K562 treated with DMSO at 1 percent for 12 hours (cell line): Measurements from ENCODE around the gene WRAP53. TPM values are rescaled to one million over a fixed set of nuclear protein-coding genes. Genes with fewer than 3 reads are reported as not detected.

Source experiments
- total RNA-seq: library from RNA; unstranded; fragments of 300-600 nt; gene quantifications from 2 replicates; pipeline ENCODE4 v1.2.3, GENCODE V29; 2022; ENCODE audit not compliant: insufficient read depth

The WRAP53 gene
- total RNA-seq, result 40.5 and 46.5 TPM in 2 replicates

GRCh38 chr17:7687908-7688807 lies at the start of gene WRAP53:
Gene WRAP53 (plus strand): TSS chr17:7688477. CDS start chr17:7688649, 172 bp downstream.

GRCh38 chr17:7650509-7651096 lies 37.7 kb upstream of the WRAP53 start, which contains the start of gene ATP1B2:
Gene ATP1B2 (plus strand): TSS chr17:7650926. CDS start chr17:7651519, 593 bp downstream.

GRCh38 chr17:7687072-7687907 lies 987 bp upstream of the WRAP53 start, which contains the start of gene TP53:
Gene TP53 (minus strand): TSS chr17:7687490. CDS start chr17:7676594, 10,896 bp downstream.

GRCh38 chr17:7704601-7705268 lies 16.5 kb downstream of the WRAP53 start, which contains the start of gene EFNB3:
Gene EFNB3 (plus strand): TSS chr17:7705202. CDS start chr17:7705599, 397 bp downstream.

GRCh38 chr17:7716901-7717755 lies 28.9 kb downstream of the WRAP53 start, which contains the start of gene DNAH2:
Gene DNAH2 (plus strand): TSS chr17:7717744. CDS start chr17:7719735, 1,991 bp downstream.

Other genes with a start within 250 kb of the WRAP53 start
- gene FGF11, start 249.0 kb upstream of the WRAP53 start, total RNA-seq, result 3.8 and 6.1 TPM in 2 replicates
- 10.1 and 10.9 TPM in 2 replicates for gene CHRNB1, start 243.4 kb upstream of the WRAP53 start, total RNA-seq
- gene ZBTB4, start 208.8 kb upstream of the WRAP53 start, total RNA-seq, result 1.2 and 5.1 TPM in 2 replicates
- gene SLC35G6, start 207.0 kb upstream of the WRAP53 start, total RNA-seq, result not detected in 2 replicates
- 19.1 and 87.4 TPM in 2 replicates for gene POLR2A, start 204.1 kb upstream of the WRAP53 start, total RNA-seq
- gene TNFSF12, start 139.4 kb upstream of the WRAP53 start, total RNA-seq, result 0.73 TPM in 1 of 2 replicates, not detected in the other
- 2.0 TPM in 1 of 2 replicates, not detected in the other for gene TNFSF13, start 129.7 kb upstream of the WRAP53 start, total RNA-seq
- 34.6 and 35.9 TPM in 2 replicates for gene SENP3, start 126.6 kb upstream of the WRAP53 start, total RNA-seq
- gene CD68, start 108.8 kb upstream of the WRAP53 start, total RNA-seq, result 29.0 and 33.7 TPM in 2 replicates
- 58.4 and 59.6 TPM in 2 replicates for gene MPDU1, start 104.6 kb upstream of the WRAP53 start, total RNA-seq
- gene SOX15, start 98.4 kb upstream of the WRAP53 start, total RNA-seq, result 2.3 and 5.6 TPM in 2 replicates
- gene FXR2, start 73.6 kb upstream of the WRAP53 start, total RNA-seq, result 43.7 and 60.0 TPM in 2 replicates
- 61.5 and 61.6 TPM in 2 replicates for gene SAT2, start 60.7 kb upstream of the WRAP53 start, total RNA-seq
- gene SHBG, start 58.3 kb upstream of the WRAP53 start, total RNA-seq, result not detected in 2 replicates
- gene ATP1B2, start 37.6 kb upstream of the WRAP53 start, total RNA-seq, result 1.7 and 4.2 TPM in 2 replicates
- 5.9 and 6.0 TPM in 2 replicates for gene TP53, start 987 bp upstream of the WRAP53 start, total RNA-seq
- gene EFNB3, start 16.7 kb downstream of the WRAP53 start, total RNA-seq, result not detected in 2 replicates
- not detected in 2 replicates for gene DNAH2, start 29.3 kb downstream of the WRAP53 start, total RNA-seq
- 4.7 and 22.0 TPM in 2 replicates for gene KDM6B, start 145.7 kb downstream of the WRAP53 start, total RNA-seq
- gene TMEM88, start 166.6 kb downstream of the WRAP53 start, total RNA-seq, result 2.8 TPM in 1 of 2 replicates, not detected in the other
- 49.9 and 82.9 TPM in 2 replicates for gene NAA38, start 169.1 kb downstream of the WRAP53 start, total RNA-seq
- gene CYB5D1, start 169.5 kb downstream of the WRAP53 start, total RNA-seq, result 0.70 and 2.5 TPM in 2 replicates
- 12.4 and 22.4 TPM in 2 replicates for gene CHD3, start 200.3 kb downstream of the WRAP53 start, total RNA-seq
- gene RNF227, start 227.8 kb downstream of the WRAP53 start, total RNA-seq, result 0.31 and 1.5 TPM in 2 replicates
- gene KCNAB3, start 241.4 kb downstream of the WRAP53 start, total RNA-seq, result 1.4 and 2.1 TPM in 2 replicates
- 125 and 136 TPM in 2 replicates for gene TRAPPC1, start 243.5 kb downstream of the WRAP53 start, total RNA-seq
- 21.9 and 37.3 TPM in 2 replicates for gene CNTROB, start 243.7 kb downstream of the WRAP53 start, total RNA-seq